Ovary (tissue), 9 donors: ENCODE measurements around the gene TYMS. TPM values are rescaled to one million over a fixed set of nuclear protein-coding genes. Genes with fewer than 3 reads are reported as not detected.

Source experiments
- DNase-seq, 5 donors: peaks; one replicate each; pipeline ENCODE4 v3.0.0-alpha.2; 2019 to 2020
- H3K27ac ChIP-seq, 2 donors: fragments of 200-600 bp; one replicate each; pipeline versions ENCODE4 v1.5.1 to v1.8.0; 2019 to 2022
- H3K27me3 ChIP-seq: fragments of 200-600 bp; one replicate; pipeline ENCODE4 v1.8.0; 2022
- H3K36me3 ChIP-seq: fragments of 200-600 bp; sonication (generic); one replicate; pipeline ENCODE4 v1.5.1; 2019
- H3K4me1 ChIP-seq: one replicate; pipeline ENCODE4 v1.8.1; 2013; ENCODE audit warnings: mild to moderate bottlenecking, moderate library complexity; ENCODE audit not compliant: insufficient read depth
- H3K4me3 ChIP-seq: fragments of 200-600 bp; sonication (generic); one replicate; pipeline ENCODE4 v1.5.1; 2017
- H3K9me3 ChIP-seq, 2 donors: fragments of 200-600 bp in 1 of 2; sonication (generic) in 1 of 2; one replicate each; pipeline versions ENCODE4 v1.5.1 to v1.8.1; 2013 to 2019; ENCODE audit warnings: mild to moderate bottlenecking in 1 of 2, moderate library complexity in 1 of 2
- CTCF ChIP-seq, 3 donors: fragments of 450-650 bp in 2 of 3; fragments of 200-600 bp in 1 of 3; IDR thresholded peaks; one replicate each; pipeline versions ENCODE4 v1.5.1 to v1.8.0; 2016 to 2022; ENCODE audit warnings: antibody characterized with exemption in 3 of 3, mild to moderate bottlenecking in 1 of 3
- EP300 ChIP-seq: sonication (generic); formaldehyde crosslinking; IDR thresholded peaks from one replicate; pipeline ENCODE4 v1.6.1; 2017; ENCODE audit warnings: antibody characterized with exemption
- POLR2A ChIP-seq: fragments of 450-650 bp; IDR thresholded peaks from one replicate; pipeline ENCODE4 v1.6.1; 2017; ENCODE audit warnings: antibody characterized with exemption, mild to moderate bottlenecking, moderate library complexity
- WGBS, 3 donors: extraction: QIAGEN DNeasy Blood & Tissue Kit in 1 of 3; methylation state at CpG; one replicate each; pipeline versions ENCODE4 v1.1.5 to v1.1.7; 2013 to 2017; 5-methylcytosine and 5-hydroxymethylcytosine counted together
- intact Hi-C, 4 donors: fragments of 100-400 bp; cut with DNase I; formaldehyde crosslinking; loops; one replicate each; pipeline versions ENCODE4 v1.11.0 to v1.15.1; 2022 to 2023
- polyA plus RNA-seq, 2 donors: library from polyadenylated mRNA; stranded (reverse); fragments of 200-250 nt in 1 of 2; fragments of 350-450 nt in 1 of 2; fragmentation: Illumina TruSeq in 1 of 2; extraction: RNeasy Lipid Tissue Mini Kit (QIAGEN cat#74804) in 1 of 2; gene quantifications; one replicate each; pipeline ENCODE4 v1.2.3, GENCODE V29; 2013 to 2014
- total RNA-seq, 7 donors: library from RNA; depleted of rRNA in 2 of 7; stranded (reverse); fragments of >200 nt in 2 of 7; fragmentation: NEBNext Ultra II Directional in 3 of 7; extraction: Animal tissue kit (Norgen Biotek cat#: 25700) in 3 of 7; gene quantifications; one replicate each; pipeline versions ENCODE4 v1.1.0 to v1.2.4, GENCODE V29; 2016 to 2023
- donor health status: DM: no; HTN: no; CAD: no; lungs with moderate emphysema.
- donor health status: DM: no; HTN: no; CAD: no.
- donor health status: Bipolar disorder and iron deficiency.
- donor health status: DM: yes; HTN: yes; CAD: no.
- donor health status: DM: no; HTN: no; CAD: no.
- donor health status: DM: yes; HTN: yes; CAD: no.

TYMS gene
- total and polyA plus RNA-seq, 9 donors, result 0.48 to 8.4 (median 4.4) TPM

GRCh38 chr18:649341-649740, 8.1 kb upstream of the TYMS start:
- Histone ChIP-seq H3K27ac (no peak overlapping the region), H3K9me3 (no peaks in the 10 kb centered on the region), H3K4me3 (no peak overlapping the region), H3K4me1 (no peaks in the 10 kb centered on the region), H3K36me3 (no peaks in the 10 kb centered on the region), H3K27me3 (no peaks in the 10 kb centered on the region)
- 82 to 87% (median 85%) methylated on average over 5 of the region's 5 CpGs for WGBS, 3 donors
- no peak for TF ChIP-seq EP300
- intact Hi-C loops, result no loop called here
- no peak for DNase-seq

GRCh38 chr18:650428-650858, 7.0 kb upstream of the TYMS start:
- Histone ChIP-seq H3K27me3 (no peaks in the 10 kb centered on the region), H3K36me3 (no peaks in the 10 kb centered on the region), H3K9me3 (no peaks in the 10 kb centered on the region), H3K27ac (no peak overlapping the region), H3K4me1 (no peaks in the 10 kb centered on the region), H3K4me3 (no peak overlapping the region)
- intact Hi-C loops, result loop anchor here in 1 of 4 donors (10.0 kb wide), 1 partner anchor 584 kb away; no protein-coding TSS in a partner anchor
- no peak for TF ChIP-seq POLR2A
- no peak for TF ChIP-seq EP300
- no peak for TF ChIP-seq CTCF (IDR thresholded peaks at IDR 0.05)
- DNase-seq, result no peak
- 68 to 74% (median 74%) methylated on average over 6 of the region's 6 CpGs for WGBS, 3 donors

GRCh38 chr18:652131-652530, 5.3 kb upstream of the TYMS start:
- no peak for TF ChIP-seq EP300
- TF ChIP-seq POLR2A, result no peak
- no peak for TF ChIP-seq CTCF (IDR thresholded peaks at IDR 0.05)
- no peak for DNase-seq
- H3K36me3 ChIP-seq, result no peaks in the 10 kb centered on the region
- no peaks in the 10 kb centered on the region for H3K4me1 ChIP-seq
- no peaks in the 10 kb centered on the region for H3K27me3 ChIP-seq
- WGBS, 3 donors, result 67 to 78% (median 75%) methylated on average over 4 of the region's 4 CpGs
- no peak overlapping the region for H3K4me3 ChIP-seq
- H3K27ac ChIP-seq, result no peak overlapping the region
- no peaks in the 10 kb centered on the region for H3K9me3 ChIP-seq
- intact Hi-C loops, result loop anchor here in 1 of 4 donors (10.0 kb wide), 1 partner anchor 583 kb away; no protein-coding TSS in a partner anchor

GRCh38 chr18:653512-653911, 3.9 kb upstream of the TYMS start:
- Histone ChIP-seq H3K36me3 (no peaks in the 10 kb centered on the region), H3K27ac (no peak overlapping the region), H3K4me3 (no peak overlapping the region), H3K27me3 (no peaks in the 10 kb centered on the region), H3K9me3 (no peaks in the 10 kb centered on the region), H3K4me1 (peaks cover under 1% of the 10 kb centered on the region)
- no peak for TF ChIP-seq EP300
- TF ChIP-seq POLR2A, result no peak
- TF ChIP-seq CTCF (IDR thresholded peaks at IDR 0.05), result no peak
- no peak for DNase-seq
- WGBS, 3 donors, result 95 to 97% (median 95%) methylated on average over 2 of the region's 2 CpGs
- intact Hi-C loops, result loop anchor here in 1 of 4 donors (10.0 kb wide), 1 partner anchor 581 kb away; no protein-coding TSS in a partner anchor

- intact Hi-C loops, result loop anchor here in 1 of 4 donors (10.0 kb wide), 1 partner anchor 580 kb away; no protein-coding TSS in a partner anchor
- DNase-seq, result no peak
- no peaks in the 10 kb centered on the region for H3K27me3 ChIP-seq
- TF ChIP-seq CTCF (IDR thresholded peaks at IDR 0.05), result no peak
- no peak for TF ChIP-seq POLR2A
- no peak for TF ChIP-seq EP300
- H3K4me1 ChIP-seq, result peaks cover 3% of the 10 kb centered on the region
- H3K36me3 ChIP-seq, result no peaks in the 10 kb centered on the region
- H3K27ac ChIP-seq, result no peak overlapping the region
- no peaks in the 10 kb centered on the region for H3K9me3 ChIP-seq
- WGBS, 3 donors, result 93 to 96% (median 95%) methylated on average over 4 of the region's 4 CpGs
- H3K4me3 ChIP-seq, result no peak overlapping the region
These were observed 2.9 kb upstream of the TYMS start for GRCh38 chr18:654601-655000.
